Activated gamma-delta T cell (primary cell): ENCODE measurements around the gene RUNX3.

ENCODE experiments used
- DNase-seq: peaks from one replicate; lab custom pipeline; 2025; lab: John Stamatoyannopoulos, UW

RUNX3 gene

DNA sequence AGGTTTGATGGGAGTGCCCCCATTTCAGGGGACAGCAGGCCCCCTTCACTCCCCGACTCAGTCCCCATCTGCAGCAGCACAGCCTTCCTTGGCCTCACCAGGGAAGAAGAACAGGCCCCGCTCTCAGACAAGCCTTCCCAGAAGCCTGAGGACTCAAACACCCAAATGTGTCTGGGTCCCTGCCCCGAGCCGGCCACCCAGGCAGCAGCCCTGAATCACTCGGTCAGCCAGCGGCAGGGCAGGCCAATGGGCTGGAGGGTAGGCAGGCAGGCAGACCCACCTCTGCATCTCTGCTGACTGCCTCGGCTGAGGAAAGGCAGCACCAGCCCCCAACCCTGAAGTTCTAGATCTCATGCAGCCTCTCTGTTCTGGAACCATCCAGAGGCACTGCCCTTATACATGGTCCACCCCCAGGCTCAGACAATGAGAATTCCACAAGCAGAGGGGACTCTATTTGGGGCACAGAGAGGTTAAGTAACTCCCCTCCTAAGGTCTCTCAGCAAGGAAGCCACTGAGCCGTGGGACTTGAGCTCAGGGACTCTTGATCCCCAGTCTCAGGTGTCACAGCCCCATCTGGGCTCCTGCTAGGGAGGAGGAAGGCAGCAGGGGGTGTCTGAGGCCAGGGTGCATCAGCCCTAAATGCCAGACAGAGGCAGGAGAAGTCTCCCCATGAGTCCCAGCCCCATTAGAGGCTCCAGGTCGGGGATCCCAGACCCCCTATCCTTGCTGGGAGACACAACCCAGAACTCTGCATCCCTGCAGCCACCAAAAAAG, 33.2 kb upstream of the RUNX3 start:
- no peak for DNase-seq

DNA sequence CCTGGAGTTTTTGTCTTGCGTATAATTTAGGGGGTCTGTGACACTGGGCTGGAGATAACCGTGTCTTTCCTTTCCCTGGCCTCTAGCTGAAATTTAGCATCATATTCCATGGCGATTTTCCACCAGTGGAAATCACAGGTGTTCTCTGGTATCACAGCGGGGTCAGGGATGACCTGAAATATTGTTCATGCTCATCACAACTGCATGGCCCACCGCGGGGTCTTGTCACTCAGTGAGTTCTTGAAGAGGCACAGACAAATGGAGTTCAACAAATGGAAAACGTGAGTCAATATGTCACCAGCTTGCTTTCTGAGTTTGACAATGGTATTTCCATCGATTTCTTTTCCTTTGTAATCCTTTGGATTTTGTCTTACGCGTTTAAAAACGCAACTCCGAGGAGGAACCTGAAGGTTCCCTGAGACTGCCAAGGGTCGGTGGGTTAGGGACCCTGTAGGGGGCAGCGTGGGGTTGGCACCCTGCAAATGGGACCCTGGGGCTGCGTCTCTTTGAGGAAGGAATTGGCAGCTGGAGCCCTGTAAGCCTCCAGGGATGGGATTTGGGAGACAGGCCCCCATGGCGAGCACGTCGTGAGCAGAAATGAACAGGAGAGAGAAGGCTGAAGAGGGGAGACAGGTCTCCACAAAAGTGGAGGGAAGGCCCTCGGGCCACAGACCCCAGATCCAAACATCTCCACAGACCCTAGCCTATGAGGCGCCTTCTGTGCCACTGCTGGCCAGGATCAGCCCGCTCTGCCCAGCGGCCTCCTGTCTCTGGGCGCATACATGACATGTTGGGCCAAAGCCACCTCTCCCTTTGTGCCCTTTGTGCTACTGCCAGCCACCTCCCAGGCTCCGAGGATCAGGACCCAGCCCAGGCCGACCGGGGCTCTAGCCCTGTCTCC, 32.1 kb upstream of the RUNX3 start:
- DNase-seq: no peak

DNA sequence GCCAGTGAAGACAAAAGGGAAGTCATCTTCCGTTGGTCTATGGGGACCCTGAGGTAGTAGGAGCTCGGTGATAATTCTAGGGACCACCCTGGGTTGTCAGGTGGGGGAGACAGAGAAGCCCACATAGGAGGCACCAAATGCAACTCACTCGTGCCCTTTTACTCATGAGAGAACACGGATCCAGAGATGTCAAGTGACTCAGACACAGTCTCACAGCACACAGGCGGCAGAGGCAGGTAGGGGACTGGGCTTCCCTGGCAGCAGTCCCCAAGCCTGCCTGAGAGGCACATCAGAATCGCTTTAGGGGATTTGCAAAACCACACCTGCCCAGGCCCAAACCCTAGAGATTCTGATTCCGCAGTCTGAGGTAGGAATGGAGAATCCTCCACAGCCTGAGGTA, 31.3 kb upstream of the RUNX3 start:
- DNase-seq: no peak

DNA sequence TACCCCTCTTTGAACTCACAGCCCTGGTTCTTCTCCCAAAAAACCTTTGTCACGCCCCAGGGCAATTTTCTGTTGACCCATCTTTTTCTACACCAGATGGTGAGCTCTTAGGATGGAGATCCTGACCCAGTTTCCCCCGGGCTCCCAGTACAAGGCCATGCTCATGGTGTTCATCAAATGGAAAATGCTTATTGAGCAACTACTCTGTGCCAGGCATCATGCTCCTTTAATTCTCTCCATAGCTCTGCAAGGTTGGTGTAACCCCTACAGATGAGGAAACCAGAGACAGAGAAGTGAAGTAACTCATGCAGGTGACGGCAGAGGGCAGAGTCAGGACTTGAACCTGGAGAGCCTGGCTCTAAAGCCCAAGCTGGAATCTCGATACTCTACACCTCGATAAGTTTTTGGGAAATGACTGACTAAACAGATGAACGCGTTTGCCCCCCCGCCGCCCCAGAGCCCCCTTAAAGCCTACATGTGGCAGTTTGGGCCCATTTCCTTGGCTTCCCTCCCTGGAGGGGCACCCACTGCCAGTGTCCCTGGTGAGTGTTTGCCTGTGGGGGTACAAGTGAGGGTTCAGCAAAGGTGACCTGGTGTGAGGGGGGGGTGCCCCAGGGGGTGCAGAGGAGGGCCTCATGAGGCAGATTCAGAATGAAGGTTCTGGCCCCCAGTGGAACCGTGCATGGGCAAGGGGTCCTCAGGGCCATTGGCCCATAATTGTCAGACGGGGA, 30.2 kb upstream of the RUNX3 start:
- DNase-seq: no peak

DNA sequence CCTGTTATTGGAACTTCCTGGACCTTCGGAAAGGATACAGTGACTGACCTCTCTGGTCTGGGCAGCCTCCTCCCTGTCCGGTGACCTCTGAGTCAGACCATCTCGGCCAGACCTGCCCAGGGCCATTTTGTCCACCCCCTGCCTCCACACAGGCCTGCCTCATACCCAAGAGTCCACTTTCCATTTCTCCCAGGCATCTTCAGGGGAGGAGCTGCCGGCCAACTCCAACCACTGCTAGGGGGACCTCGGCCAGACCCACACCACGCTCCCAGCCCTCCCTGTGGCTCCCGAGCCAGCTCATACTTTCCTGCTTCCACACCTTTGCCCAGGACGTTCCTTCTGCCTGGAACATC, 29.5 kb upstream of the RUNX3 start:
- DNase-seq: no peak

DNA sequence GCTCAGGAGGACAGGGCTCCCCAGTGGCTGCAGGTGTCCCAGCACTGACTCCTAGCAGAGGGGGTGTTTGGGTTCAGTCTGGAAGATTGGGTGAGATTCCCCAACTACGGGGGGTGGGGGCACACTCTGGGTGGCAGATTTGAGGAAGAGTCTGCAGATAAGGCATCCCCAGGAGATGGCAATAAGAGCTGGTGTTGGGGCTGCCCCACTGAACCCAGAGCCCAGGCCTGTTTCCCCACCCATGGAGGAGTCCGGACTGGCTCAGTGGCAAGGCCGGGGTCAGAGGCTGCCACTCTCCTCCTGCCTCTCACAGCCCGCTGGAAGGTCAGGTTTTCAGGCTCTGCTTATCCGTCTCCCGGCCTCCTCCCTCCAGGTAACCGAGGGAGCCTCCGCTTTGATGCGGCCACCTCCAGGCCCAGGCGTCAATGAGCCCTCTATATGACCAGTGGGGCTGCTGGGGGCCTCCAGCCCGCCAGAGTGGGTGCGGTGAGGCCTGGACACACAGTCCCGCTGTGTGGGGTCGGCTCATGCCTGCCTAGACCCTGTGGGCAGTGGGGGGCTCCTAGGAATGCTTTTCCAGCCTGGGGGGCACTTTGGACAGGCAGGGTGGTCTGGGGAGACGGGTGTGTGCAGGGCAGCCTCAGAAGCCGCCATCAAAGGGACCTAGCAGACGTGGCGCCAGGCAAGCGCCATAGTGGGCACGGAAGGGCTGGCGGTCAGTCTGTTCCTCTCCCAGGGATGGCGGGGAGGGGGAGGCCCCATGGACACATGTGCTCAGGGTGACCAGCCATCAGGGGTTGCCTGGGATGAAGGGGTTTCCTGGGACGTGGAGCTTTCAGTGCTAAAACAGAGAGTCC, 28.9 kb upstream of the RUNX3 start:
- DNase-seq: no peak

DNA sequence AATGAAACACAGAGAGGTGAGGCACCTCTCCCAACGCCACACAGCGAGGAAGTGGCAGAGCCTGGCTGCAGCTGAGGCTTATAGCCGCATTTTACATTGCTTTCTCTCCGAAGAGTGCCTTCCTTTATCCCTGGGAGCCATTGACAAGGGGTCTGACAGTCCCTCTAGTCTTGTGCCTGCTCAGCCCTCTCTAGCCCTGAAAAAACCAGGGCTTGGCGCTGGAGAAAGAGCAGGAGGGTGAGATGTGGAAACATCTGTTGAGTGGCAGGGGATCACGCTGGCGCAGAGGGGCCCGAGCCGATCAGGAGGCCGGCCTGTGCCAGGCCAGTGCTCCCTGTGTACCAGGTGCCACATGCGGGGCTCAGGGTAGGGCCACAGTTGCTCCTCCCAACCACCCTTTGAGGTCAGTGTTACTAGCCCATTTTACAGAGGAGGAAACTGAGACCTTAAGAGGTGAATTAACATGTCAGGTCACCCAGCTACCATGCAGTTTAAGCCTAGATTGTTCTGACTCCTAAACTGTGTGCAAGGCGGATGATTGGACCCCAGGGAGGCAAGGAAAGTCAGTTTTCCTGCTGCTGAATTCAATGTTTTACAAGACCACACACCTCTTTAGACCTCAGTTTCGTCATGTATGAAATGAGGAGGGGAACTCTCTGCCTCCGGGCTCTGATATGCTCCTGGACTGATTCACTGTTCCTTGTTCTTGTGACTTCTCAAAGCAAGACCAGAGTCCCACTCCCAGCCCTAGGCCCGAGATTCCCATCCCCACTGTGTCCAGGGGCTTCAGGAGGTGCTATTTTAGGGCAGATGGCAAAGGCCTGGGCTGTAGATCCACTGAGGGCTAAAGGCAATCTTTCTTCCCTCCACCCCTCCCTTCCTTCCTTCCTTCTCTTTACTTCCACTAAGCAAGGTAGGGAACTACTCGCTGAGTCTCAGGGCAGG, 28.0 kb upstream of the RUNX3 start:
- no peak for DNase-seq

DNA sequence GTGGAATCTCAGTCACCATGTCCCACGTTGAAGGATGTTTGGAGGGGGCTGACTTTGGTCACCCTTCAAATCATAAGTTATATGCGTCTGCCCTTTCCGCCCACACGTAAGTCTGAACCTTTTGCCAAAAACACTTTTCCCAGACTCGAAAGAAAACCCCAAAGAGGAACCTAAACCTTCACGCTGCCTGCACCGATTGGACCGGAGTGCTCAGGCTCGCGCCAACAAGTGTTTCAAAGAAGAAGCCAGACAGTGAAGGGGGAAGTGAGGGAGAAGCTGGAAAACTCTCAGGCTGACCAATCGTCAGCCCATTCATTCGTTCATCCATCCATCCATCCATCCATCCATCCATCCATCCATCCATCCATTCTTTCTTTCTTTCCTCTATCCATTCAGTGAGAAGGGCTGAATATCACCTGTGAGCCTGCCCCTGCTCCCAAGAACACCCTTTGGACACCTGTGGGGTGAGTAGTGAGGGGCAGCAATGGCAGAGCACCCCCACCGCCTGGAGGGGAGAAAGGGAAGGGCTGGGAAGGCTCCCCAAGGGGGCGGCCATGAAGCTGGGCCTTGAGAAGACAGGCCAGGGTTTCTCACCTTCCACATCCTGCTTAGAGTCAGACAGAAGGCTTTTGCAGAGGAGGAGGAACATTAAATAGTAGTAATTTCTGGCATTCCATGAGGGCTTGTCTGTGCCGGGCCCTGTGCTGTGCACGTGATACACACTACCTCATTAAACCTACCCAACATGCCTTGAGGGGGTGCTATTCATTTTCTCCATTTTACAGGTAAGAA, 27.1 kb upstream of the RUNX3 start:
- DNase-seq: no peak

DNA sequence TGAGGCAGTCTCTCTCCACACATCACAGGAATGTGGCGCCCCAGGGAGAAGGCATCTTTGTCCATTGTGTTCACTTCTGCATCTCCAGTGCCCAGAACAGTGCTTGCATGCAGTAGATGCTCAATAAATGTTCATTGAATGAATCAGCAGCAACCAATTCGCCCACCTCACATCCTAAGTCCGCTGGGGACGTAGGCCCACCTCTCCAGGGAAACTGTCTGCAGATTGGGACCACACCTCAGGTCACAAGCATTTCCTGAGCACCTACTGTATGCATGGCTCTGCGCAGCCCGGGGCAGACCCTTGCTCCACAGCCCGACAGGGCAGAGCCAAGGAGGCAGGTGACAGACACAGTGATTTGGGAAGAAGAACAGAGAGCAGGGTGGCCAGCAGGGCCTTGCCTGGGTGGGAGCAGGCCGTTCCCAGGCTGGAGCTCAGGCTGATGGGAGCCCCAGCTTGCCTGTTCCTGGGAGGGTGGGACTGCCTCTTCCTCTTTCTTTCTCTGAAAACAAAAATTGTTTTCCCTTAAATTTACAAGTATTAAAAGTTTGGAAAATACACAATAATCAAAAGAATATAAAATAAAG, 25.8 kb upstream of the RUNX3 start:
- DNase-seq: no peak

DNA sequence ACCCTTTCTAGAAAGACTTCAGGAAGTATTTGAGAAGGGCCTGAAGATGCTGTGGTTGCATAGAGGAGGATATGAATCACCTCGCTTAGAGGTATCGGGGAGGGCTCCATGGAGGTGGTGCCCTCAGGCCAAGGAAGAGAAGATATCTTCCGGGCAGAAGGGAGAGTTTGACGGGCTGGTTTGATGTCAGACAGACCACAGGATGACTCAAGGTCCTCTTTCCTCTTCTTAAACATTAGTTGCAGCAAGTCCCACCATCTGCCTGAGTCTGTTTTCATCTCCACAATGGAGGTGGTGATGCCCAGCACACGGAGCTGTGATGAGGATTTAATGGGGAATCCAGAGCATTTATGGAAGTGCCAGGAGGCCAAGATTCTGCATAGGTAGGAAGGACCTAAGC, 25.1 kb upstream of the RUNX3 start:
- DNase-seq: no peak

DNA sequence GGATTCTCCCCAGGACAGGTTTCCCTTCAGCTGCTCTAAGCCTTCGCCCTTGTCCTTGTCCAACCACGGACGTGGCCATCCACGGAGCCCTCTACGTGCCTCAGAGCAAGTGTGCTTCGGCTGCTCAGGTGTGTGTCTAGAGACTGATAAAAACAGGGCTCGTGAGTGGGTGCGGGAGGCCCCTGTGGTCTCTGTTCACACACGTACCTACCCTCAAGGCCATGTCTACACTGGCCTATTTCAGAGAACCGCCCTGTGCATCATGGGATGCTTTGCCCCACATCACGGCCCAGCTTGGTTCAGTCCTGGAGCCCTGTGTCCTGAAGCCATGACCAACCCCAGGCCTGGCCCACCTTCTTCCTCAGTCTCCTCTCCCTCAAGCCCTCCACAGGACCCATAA, 24.6 kb upstream of the RUNX3 start:
- DNase-seq: no peak

DNA sequence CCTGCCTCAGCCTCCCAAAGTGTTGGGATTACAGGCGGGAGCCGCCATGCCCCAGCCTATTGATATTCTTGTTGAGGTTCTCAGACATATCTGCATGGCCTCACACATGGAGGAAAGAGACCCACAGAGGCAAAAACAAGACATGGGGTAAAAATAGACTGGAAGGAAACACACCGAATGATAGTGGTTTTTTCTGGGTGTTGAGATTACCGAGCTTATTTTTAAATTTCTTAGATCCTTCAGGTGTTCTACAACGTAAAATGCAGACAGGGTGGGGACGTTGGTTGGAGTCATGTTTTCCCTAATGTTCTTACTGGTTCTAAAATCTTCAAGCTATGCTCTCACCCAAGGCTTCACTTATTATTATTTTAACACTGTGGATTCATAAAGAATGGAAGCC, 23.9 kb upstream of the RUNX3 start:
- DNase-seq: no peak

DNA sequence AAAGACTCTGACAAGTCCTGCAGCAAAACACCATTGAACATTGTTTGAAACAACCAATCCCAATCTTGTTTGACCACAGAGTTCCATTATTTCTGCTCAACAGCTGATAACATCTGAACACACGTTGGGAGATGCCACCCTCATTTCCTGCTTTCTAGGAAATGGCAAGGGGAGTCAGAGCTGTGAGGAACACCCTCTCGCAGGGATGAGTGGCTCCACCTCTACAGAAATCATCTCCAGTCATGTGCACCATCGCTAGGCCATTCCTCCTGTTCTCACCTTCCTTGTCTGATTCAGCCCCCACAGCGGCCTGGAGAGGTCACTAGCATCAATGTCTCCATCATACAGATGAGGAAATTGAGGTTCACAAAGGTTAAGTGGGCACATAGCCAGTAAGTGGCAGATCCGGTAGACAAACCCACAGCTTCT, 22.4 kb upstream of the RUNX3 start:
- DNase-seq: no peak

DNA sequence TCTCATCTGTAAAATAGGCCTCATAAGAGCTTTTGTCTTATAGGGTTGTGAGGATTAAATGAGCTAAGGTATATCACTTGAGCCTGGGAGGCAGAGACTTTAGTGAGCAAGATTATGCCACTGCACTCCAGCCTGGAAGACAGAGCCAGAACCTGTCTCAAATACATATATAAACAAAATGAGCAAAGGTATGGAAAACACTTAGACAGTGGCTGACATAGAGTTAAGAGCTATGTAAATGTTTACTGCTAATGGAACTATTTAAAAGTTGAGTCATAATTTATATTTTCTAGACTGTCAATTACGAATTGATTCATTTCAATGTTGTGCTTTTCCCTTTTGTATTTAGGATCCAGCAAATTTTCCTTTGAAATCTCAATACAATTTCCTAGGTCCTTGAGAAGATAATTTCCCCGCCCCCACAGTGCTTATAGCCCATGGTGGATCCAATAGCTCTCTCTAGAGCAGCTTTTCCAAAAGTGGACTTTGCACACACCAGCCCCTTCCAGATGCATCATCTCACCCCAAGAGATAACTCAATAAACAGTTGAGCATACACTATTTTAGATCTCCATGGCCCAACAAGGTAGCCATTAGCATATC, 21.8 kb upstream of the RUNX3 start:
- no peak for DNase-seq

DNA sequence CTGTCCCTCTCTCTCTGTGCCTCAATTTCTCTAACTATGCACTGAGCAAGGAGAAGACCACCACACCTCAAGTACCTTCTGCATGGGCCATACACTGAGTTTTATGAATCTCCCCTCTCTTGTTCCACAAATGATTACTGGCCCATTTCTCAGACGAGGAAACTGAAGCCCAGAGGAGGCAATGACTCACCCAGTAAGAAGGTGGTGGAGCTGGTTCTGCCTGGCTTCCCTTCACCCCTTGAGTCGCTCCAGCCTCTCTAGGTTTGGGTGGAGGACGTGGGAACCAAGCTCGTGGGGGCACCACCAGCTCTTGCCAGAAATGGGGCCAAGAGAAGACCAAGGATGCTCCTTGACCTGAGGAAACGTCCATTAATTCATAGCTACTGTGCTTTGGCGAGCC, 21.3 kb upstream of the RUNX3 start:
- DNase-seq: no peak

DNA sequence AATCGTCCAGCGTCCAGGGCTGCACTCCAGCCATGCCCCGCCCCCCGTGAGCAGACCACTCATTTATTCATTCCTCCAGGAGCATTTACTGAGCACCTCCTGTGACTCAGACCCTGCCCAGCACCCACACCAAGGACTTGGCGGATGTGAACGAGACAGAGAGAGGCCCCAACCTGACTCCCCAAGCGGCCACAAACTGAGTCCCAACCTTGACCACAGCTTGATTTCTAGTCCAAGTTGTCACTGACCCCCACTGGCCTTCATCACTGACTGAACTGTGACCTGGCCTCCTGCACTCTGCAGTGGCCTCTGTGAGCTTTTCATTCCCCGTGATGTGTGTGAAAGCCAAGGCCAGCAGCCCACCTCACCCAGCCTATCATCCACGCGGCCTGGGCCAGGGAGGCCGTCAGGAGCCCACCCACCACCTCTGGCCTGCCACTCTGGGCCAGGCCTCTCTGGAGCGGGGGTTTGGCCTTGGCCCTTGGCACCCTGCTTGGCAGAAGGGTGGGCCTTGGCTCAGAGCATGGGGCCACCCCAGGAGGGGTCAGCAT, 19.3 kb upstream of the RUNX3 start:
- no peak for DNase-seq

DNA sequence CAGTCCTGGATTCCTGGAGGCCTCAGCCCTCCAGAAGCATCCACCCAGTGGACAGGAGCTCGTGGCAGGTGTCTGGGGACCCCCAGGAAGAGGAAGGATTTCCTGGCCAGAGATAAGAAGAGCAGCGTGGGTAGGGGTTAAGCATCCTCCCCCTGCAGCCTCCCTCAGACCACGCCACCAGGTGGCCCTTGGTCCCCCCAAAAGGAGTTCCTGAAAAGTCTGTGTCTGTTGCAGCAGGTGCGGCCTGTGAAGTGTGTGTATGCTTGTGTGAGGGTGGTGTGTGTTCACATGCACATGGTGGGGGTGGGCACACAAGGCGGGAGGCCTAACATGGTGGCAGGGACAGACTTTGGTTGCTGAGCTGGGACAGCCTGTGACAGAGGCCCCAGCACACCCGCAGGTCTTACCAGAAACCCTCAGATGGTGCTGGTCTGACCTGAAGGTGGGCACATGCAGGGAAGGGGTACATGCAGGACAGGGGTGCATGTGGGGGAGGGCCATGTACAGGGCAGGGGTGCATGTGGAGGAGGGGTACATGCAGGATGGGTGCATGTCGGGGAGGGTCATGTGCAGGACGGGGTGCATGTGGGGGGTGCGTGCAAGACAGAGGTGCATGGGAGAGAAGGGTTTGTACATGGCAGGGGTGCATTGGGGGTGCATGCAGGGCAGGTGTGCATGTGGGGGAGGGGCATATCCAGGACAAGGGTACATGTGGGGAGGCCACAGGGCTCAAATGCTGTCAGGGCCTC, 18.2 kb upstream of the RUNX3 start:
- no peak for DNase-seq
